Adipose tissue (tissue), 3 donors: ENCODE data around the gene NPHS1. TPM values are rescaled to one million over a fixed set of nuclear protein-coding genes. Genes with fewer than 3 reads are reported as not detected.
"Not testable (repeated sequence)": the region's sequence is repeated elsewhere in the genome, so short reads cannot be mapped to it uniquely, and the experiment has no call there.

Experiments used
- H3K27ac ChIP-seq: one replicate; pipeline ENCODE4 v1.5.1; 2013; ENCODE audit warnings: low read depth, low read length
- WGBS, 3 donors: extraction: QIAGEN DNeasy Blood & Tissue Kit; methylation state at CpG; one replicate each; pipeline ENCODE4 v1.1.7; 2013; 5-methylcytosine and 5-hydroxymethylcytosine counted together
- polyA plus RNA-seq, 3 donors: library from polyadenylated mRNA; stranded (reverse); fragments of 200-250 nt; gene quantifications; one replicate each; pipeline ENCODE4 v1.2.3, GENCODE V29; 2013
- donor health status: healthy with polysubstance abuse.
- donor health status: Bipolar disorder and iron deficiency.
- donor health status: healthy.

The NPHS1 gene
- polyA plus RNA-seq, 3 donors = 0.42 to 13.6 TPM; not detected in 1

DNA sequence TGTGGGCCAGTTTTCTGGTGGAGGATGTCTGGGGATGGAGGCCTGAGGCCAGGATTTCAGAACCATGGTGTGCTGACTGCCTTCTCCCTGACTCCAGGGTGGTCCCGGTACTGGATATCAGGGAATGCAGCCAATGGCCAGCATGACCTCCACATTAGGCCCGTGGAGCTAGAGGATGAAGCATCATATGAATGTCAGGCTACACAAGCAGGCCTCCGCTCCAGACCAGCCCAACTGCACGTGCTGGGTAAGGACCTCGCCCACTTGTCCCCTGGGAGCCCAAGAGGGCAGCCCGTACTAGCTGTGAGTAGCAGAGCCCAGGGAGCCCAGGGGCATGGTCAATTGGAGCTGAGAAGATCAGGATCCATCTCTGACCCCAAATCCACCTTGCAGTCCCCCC, 6.0 kb upstream of the NPHS1 start:
- WGBS, 3 donors = 56 to 82% (median 79%) methylated on average over 6 of the region's 6 CpGs
- H3K27ac ChIP-seq = no peak overlapping the region

DNA sequence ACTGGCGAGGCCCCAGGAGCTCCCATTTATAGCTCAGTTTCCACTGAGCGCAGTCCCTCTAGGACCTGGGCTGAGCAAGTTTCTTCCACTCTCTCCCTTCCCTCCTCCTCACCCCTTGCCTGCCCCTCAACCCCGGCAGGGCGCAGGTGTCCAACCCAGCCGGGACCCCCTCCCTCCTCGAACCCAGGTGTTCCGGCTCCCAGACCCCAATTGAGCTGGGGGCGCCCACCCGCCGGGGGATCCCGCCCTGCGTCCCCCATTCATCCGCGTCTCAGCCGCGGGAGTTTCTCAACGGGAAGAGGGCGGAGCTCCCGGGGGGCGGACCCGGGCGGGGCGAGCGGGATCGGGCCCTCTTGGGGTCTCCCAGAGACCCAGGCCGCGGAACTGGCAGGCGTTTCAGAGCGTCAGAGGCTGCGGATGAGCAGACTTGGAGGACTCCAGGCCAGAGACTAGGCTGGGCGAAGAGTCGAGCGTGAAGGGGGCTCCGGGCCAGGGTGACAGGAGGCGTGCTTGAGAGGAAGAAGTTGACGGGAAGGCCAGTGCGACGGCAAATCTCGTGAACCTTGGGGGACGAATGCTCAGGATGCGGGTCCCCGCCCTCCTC, 4.3 kb upstream of the NPHS1 start, which contains the start of gene KIRREL2:
Gene KIRREL2 (plus strand): TSS at position 366 of the 604 bp plus-strand sequence. CDS start 209 bp downstream, at position 575.
- H3K27ac ChIP-seq = no peak within 1 kb of the TSS
- 1 to 2% (median 1%) methylated on average over 38 to 42 of the region's 42 CpGs for WGBS, 3 donors

DNA sequence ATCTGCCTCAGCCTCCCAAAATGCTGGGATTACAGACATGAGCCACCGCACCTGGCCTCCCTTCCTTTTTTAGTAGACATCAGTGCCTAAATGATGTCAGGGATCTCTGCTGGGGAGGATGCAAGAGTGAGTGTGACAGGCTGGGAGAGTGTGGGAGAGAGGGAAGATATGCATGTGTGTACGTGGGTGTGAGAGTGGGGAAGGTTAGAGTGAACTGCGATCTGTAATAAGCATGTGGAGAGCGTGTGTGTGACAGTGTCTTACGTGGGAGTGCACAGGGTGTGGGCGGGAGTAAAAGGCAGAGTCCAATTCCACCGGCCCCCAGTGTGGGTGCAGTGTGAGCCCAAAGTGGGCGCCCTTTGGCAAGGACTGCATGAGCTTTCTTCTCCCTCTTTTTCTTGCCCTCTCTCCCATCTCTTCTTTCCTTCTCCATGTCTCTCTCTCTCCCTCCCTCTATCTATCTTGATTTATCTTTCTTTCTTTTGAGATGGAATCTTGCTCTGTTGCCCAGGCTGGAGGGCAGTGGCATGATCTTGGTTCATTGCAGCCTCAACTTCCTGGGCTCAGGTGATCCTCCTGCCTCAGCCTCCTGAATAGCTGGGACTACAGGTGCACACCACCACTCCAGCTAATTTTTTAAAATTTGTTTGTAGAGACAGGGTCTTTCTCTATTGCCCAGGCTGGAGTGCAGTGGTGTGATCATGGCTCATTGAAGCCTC, 893 bp upstream of the NPHS1 start:
- 43 to 58% (median 45%) methylated on average over 8 of the region's 8 CpGs for WGBS, 3 donors
- no peak overlapping the region for H3K27ac ChIP-seq

GRCh38 chr19:35851213-35852028, 883 bp downstream of the NPHS1 start:
- H3K27ac ChIP-seq = no peak overlapping the region
- WGBS, 3 donors = 16 to 47% (median 44%) methylated on average over 30 to 32 of the region's 32 CpGs

GRCh38 chr19:35848919-35849505, 3.3 kb downstream of the NPHS1 start:
- H3K27ac ChIP-seq = no peak overlapping the region

GRCh38 chr19:35848486-35848885, 3.8 kb downstream of the NPHS1 start:
- H3K27ac ChIP-seq = no peak overlapping the region
- WGBS, 3 donors = 73 to 81% (median 77%) methylated on average over 8 of the region's 8 CpGs

More at GRCh38 chr19:35848919-35849505, 3.3 kb downstream of the NPHS1 start:
- WGBS, 3 donors = 87 to 91% (median 90%) methylated on average over 18 of the region's 18 CpGs

DNA sequence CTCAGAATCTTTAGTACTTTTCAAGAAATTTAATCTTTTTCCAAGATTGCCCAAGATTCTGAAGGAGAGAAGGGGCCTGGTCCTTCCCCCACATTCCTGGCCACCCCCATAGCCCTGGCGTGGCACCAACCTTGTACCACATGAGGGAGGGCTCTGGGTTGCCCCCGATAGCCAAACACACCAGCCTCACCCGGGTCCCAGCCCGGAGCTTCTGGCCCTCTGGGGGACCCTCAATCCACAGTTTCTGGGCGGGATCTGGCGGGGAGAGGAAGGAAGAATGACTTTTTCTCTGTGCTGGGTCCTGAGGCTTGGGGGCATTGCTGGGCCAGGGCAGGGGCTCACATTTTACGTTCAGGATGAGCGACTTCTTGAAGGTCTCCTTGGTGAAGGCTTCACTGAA, 4.4 kb downstream of the NPHS1 start:
- WGBS, 3 donors = 70 to 91% (median 78%) methylated on average over 8 of the region's 8 CpGs
- no peak overlapping the region for H3K27ac ChIP-seq

DNA sequence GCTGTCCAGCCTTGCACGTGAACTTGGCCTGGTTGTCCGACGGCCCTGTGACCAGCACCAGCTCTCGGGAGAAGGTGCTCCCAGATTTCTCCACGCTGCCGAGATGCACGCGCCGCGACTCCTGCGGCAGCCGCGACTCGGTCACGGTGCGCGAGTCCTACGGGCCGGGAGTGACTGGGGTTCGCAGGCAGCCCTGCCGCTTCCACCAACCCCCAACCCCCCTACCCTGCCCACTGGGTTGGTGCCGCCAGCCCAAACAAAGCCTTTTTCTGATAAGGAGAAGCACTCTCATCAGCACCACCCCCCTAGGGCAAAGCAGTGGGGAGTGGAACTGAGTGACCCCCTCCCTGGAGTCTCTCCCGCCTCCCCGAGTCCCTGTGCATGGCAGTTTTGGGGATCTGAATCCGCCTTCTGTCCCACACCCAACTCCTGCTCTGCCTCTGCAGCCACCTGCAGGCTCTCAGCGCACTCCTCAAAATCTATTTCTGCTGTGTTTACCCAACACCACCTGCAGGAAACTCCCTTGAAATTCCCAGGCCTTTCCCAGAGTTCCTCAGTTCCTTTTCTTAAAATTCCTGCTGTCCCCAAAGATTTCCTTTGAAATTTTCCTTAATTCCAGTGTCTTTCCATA, 6.2 kb downstream of the NPHS1 start:
- H3K27ac ChIP-seq = no peak overlapping the region
- WGBS, 3 donors = 4 to 7% (median 5%) methylated on average over 26 of the region's 26 CpGs

- no peak overlapping the region for H3K27ac ChIP-seq
- 5 to 6% (median 6%) methylated on average over 51 to 63 of the region's 63 CpGs for WGBS, 3 donors
Measured at GRCh38 chr19:35845215-35846037, 6.9 kb downstream of the NPHS1 start.

DNA sequence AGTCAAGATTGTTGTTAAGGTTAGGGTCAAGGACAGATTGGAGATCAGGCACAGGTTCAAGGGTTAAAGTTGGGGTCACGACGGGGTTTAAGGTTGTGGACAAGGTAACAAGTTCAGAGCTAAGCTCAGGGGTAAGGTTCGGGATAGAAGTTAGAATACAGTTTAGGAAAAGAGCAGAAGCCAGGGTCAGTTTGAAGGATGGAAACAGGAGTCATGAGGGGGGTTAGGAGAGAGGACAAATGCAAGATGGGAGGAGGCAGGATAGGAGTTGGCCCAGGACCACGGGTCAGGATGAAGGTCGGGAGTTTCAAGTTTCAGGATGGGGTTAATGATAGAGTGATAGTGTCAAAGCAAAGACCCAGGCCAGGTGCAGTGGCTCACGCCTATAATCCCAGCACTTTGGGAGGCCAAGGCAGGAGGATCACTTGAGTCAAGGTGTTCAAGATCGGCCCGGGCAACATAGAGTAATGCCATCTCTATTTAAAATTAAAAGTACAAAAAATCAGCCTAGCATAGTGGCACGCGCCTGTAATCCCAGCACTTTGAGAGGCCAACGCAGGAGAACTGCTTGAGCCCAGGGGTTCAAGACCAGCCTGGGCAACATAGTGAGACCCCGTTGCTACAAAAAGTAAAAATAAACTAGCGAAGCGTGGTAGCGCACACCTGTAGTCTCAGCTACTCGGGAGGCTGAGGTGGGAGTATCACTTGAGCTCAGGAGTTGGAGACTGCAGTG, 7.7 kb downstream of the NPHS1 start:
- no peak overlapping the region for H3K27ac ChIP-seq
- WGBS, 3 donors = 55 to 64% (median 63%) methylated on average over 16 of the region's 16 CpGs

- WGBS, 3 donors = 12 to 34% (median 15%) methylated on average over 42 of the region's 42 CpGs
- no peak overlapping the region for H3K27ac ChIP-seq
Measured at GRCh38 chr19:35843676-35844481, 8.4 kb downstream of the NPHS1 start.

DNA sequence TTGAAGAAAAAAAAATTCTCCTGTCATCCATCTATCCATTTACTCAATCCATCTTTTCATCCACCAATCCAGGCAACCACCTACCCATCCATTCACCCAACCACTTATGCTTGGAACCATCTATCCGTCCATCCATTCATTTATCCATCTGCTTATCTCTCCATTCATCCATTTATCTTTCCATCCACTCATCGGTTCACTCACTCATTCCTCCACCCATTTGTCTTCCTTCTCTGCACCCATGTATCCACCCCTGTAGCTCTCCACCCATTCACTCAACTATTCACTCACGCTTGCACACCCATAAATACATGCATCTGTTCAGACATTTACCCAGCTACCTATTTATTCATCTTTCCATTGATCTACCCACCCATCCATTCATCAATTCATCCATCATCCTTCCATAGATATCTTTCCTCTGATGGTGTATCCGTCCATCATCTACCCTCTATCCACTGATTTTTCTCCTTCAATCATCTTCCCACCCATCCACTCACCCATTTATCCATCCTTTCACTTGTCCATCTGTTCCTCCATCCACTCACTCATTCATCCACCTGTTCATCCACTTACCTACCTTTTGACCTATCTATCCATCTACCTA, 9.5 kb downstream of the NPHS1 start:
- H3K27ac ChIP-seq = no peak overlapping the region
- WGBS, 3 donors = 83 to 93% (median 87%) methylated on average over 4 of the region's 4 CpGs

DNA sequence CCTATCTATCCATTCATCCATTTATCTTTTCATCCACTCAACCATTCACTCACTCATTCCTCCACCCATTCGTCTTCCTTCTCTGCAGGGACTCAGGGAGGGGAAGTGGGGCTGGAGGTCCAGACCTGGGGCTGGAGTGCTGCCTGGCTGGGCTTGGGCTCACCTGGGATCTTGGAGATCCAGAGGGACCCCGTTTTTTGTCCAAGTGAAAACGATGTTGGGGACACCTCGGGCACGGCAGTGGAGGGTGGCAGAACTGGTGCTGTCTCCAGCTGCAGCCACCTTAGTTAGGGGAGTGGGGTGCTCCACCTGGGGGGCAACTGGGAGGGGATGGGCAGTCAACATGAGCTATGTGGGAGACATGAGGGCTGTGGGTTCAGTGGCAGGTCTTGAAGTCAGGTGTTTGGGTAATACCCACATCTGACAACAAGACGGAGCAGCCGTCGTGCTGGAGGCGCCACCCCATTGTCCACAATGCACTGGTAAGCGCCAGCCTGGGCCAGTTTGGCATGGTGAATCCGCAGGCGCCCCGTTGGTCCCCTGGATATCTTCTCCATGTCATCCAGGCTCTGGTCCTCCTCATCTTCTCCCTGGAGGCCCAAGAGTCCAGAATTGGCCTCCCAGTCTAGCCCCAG, 10.2 kb downstream of the NPHS1 start:
- WGBS, 3 donors = 85 to 87% (median 86%) methylated on average over 13 of the region's 13 CpGs
- no peak overlapping the region for H3K27ac ChIP-seq

- not testable (repeated sequence) for H3K27ac ChIP-seq
- WGBS, 3 donors = 55 to 68% (median 63%) methylated on average over 11 of the region's 11 CpGs
Measured at GRCh38 chr19:35836096-35836495, 16.2 kb downstream of the NPHS1 start.

GRCh38 chr19:35833972-35834371, 18.3 kb downstream of the NPHS1 start:
- no peak overlapping the region for H3K27ac ChIP-seq
- WGBS, 3 donors = 53 to 71% (median 65%) methylated on average over 7 of the region's 7 CpGs
